GM19397 (cell line): Measurements from ENCODE around the gene TSPYL6.
"Not testable (repeated sequence)": the region's sequence is repeated elsewhere in the genome, so short reads cannot be mapped to it uniquely, and the experiment has no call there.

Source experiments
- ATAC-seq: cut with Tn5 transposase; IDR thresholded peaks from one replicate; pipeline ENCODE4 v1.9.1; 2021; ENCODE audit warnings: mild to moderate bottlenecking, moderate library complexity; ENCODE audit not compliant: unreplicated experiment

TSPYL6 gene

DNA sequence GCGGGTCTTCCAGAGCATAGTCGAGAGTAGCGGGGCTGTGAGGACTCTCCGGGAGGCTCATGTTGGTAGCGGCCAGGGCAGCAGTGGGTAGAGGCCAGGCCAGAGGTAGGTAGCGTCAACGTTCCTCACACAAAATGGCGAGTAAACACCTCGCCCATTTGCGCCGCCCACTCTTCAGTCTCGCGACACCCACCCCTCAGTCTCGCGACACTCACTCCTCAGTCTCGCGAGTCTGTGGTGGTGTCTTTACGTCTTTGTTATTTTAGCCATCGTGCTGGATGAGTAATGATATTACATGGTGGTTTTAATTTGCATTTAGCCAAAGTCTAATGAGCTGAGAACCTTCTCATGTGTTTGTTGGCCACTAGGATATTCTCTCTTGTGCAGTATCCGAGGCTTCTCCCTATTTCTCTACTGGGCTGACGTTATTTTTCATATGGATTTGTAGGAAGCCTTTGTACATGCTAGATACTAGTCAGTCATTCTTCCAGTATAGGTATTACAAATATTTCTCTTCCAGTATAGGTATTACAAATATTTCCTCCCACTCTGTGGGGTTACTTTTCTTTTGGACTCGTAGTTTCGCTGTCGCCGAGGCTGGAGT lies at the start of gene TSPYL6:
TSS of gene TSPYL6 (minus strand) at position 139 of the 604 bp plus-strand sequence. CDS start at position 61, 78 bp downstream.
- no peak for ATAC-seq

DNA sequence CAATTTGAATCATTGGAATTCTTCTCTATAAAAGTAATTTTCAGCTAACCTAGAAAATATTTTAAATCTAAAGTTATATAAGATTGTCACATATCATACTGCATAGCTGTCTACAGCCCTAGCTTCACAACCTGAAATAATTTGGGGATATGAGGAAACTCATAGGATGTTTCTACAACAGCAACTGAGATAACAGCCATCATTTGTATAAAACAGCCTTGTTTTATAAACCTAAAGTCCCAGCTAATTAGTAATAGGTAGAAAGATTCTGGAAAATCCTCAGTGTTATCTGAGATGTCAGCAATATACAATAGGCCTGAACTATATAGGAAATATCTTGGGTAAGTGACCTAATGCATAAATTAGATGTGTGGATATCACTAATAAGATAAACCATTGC lies 47.6 kb upstream of the TSPYL6 start:
- ATAC-seq = no peak

DNA sequence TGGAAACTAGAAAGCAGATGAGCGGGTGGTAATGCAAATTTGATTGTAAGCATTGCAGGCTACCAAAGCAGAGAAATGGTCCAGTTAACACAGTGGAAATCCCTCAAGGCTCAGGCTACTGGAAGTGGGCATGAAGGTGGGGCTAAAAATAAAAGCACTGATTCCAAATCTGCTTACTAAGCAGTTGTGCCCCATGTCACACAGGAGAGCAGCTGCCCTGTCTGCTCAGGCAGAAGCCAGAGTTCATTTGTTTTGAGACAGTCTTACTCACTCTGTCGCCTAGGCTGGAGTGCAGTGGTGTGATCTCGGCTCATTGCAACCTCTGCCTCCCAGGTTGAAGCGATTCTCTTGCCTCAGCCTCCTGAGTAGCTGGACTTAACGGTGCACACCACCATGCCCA lies 42.5 kb upstream of the TSPYL6 start:
- ATAC-seq = no peak

DNA sequence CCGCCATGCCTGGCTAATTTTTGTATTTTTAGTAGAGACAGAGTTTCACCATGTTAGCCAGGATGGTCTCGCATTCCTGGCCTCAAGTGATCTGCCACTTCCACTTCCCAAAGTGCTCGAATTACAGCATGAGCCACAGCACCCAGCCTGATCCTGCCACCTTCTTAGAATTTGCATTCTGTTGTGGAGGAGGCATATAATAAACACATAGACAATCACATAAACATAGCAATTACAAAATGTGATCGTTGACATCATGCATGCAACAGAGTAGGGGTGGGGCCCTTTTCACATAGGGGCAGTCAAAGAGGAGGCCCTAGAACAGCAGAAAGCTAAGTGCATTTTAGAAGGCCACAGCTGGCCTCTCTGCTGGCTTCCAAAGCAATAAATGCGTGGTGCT lies 39.9 kb upstream of the TSPYL6 start:
- ATAC-seq = no peak

DNA sequence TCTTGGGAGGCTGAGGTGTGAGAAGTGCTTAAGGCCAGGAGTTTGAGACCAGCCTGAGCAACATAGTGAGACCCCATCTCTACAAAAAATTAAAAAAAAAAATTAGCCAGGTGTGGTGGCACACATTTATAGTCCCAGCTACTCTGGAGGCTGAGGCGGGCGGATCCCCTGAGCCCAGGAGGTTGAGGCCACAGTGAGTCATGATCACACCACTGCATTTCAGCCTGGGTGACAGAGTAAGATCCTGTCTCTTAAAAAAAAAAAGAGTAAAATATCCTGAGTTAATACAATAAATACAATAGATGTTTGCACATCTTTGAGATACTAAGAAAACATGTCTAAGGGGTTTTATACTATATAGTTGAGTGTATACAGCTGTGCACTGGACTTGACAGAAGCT lies 38.6 kb upstream of the TSPYL6 start:
- ATAC-seq = not testable (repeated sequence)

DNA sequence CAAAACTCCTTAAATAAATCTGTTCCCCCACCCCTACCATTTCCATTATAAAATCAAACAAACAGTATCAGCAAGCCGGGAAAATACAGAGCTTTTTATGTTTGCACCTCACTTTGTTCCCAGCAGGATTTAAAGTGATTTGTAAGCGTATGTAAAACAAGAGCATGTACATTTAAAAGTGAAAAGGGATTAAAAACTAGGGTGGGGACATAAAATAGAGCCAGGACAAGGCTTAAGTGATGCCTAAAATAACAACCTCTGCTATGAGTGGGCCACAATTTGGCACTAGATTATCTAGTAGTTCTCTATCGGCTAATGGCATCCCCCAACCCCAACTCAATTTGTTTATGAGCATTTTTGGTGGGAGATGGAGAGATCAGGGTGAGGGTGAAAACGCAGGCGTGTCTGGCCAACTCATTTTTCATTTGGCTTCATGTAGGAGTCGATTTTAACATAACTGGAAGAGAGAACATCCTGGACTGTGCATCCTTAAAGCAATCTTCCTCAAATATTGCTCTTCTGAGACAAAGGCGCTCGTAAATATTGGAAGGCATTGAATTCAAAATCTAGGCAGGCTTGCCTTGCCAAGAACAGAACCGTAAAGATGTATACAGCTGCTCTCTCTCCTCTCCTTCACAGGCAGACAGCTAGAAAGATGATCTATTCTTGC lies 34.5 kb upstream of the TSPYL6 start:
- ATAC-seq = no peak

DNA sequence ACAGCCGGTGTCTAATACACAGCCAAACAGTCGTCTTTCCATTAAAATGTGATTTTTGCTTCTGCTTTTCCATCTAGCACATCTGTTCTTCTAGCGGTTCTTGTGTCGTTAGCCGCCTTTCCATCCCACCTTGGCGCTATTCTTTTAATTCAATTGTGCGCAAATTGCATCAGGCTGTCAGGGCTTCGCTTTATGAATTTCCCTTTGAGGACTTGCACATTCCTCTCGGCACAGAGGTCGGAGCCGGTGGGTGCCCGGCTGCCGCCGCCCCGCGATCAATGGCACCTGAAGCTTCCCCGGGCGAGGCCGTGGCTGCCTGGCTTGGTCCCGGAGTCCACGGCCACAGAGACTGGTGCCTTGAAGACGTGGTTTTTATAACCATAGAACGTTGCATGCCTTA lies 33.9 kb upstream of the TSPYL6 start:
- no peak for ATAC-seq

DNA sequence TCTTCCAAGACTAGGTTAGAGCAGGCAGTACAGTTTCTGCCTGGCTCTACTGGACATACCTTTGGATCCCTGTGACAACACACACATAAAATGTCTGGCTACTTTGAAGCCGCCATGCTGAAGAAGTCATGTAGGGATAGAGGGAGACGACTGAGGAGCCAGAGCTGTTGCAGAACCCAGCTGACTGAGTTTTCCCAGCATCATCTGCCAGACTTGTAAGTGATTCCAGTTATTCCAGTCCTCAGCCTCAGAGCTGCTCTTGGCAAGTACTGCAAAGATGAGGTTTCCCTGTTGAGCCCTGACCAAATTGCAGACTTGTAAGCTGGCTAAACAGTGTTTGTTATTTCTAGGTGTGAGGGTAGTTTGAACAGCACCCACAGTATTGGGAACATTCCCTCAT lies 31.5 kb upstream of the TSPYL6 start:
- no peak for ATAC-seq

DNA sequence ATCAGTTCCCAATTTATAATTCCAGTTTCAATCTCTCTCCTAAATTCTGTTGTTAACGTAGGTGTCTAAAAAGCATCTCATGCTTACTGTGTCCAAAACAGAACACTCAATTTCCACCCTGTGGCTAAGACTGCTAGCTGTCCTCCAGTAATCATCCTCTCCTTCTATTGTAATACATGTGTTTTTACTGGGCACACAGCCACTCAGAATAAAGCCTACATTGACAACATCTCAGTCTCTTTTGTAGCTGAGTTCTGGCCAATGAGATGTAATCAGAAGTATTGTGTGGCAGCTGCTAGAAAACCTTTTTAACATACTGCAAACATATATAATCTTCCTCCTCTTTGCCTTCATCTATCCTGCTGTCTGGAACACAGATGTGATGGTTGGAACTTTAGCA lies 29.4 kb upstream of the TSPYL6 start:
- no peak for ATAC-seq

DNA sequence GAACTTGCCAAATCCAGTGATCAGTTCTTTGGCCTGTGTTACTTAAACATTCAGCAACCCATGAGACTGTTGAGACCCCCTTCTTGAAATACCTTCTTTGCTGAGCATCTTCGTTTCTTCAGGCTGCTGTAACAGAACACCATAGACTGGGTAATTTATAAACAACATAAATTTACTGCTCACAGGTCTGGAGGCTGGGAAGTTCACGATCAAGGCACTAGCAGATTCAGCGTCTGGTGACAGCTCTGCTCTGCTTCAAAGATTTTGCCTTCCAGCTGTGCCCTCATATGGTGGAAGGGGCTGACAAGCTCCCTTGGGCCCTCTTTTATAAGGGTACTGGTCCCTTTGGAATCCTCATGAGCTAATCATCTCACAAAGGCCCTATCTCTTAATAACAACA lies 28.8 kb upstream of the TSPYL6 start:
- no peak for ATAC-seq

DNA sequence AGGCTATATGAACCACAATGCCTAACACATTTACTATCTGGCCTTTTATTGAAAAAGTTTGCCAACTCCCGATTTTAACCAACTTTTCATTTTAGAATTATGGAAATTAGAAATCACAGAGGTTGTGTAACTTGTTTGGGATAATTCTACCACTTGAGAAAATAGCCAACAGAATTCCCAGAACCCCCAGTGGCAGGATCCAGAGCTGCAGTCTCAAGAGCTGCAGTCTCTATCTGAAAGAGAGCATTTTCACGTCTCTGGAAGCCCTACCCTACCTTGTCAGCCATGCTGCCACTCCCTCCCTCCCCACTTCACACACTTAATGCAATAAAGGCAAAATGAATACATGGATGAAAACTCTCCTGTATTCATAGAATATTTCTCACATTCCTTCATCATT lies 23.4 kb upstream of the TSPYL6 start:
- ATAC-seq = no peak

DNA sequence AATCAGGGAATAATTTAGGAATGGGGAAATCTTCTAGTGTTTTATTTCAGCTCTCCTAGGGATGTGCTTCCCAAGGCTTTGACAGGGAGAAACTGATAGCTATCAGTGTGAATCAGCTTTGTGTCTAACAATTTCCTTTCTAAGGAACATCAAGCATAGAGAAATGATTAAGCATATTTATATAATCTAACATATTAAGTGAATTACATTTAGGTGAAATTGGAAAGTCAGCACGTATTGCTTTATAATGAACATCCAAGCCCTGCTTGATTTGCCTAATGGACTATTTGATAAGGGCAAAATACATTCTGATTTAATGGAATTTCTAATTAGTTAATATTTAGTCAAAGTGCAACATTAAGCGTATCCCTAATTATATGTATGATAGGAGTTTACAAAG lies 19.5 kb upstream of the TSPYL6 start:
- ATAC-seq = no peak

DNA sequence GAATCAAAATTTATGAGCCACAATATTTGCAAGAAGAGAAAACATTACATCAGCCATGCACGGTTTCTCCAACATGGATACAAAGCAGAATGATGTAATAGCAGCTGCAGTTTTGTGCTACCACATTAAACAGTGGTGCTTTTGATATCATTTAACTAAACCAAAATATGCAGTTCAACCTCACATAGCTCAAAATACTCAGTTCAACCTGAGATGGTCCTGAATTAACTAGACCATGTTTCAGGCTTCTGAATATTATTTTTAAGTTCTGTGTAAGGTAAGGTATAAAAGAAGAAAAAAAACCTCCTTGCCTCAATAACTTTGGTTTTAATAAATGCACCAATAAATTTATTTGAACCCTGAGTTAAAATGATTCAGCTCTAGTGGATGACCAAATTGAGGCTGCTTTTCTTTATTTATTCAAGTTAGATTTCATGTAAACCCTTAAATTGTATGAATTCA lies 18.8 kb upstream of the TSPYL6 start:
- ATAC-seq = no peak

DNA sequence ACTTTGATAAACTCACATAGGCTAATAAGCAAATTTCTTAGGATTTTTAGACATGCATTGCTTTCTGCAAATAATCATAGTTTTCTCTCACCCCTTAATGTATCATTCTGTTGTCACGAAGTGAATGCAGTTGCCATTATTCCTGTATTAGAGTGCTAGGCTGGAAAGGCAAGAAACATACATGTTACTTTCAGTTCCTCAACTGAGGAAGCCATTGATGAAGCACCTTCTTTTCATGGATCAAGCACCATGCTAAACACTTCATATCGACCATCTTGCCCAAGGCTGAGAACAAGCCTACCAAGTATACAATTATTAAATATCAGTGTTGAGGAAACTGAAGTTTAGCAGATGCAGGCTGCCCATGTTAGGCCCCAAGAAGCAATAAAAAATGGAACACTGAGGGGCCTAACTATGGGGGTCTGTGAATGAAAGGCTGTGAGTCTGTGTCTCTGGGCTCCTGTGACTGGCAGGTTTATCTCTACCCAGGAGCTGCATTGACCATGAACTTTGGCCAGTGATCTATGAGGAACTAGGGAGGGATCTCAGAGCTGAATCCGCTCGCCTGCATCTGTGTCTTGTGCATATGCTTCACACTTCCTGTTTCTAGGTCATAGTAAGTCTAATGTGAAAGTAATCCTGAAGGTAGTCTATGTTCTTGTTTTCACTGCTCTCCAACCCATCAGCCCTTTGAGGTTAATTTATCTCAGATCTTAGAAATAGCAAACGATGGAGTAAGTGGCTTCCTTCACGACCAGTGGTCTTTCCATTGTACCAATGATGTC lies 16.0 kb upstream of the TSPYL6 start:
- no peak for ATAC-seq

DNA sequence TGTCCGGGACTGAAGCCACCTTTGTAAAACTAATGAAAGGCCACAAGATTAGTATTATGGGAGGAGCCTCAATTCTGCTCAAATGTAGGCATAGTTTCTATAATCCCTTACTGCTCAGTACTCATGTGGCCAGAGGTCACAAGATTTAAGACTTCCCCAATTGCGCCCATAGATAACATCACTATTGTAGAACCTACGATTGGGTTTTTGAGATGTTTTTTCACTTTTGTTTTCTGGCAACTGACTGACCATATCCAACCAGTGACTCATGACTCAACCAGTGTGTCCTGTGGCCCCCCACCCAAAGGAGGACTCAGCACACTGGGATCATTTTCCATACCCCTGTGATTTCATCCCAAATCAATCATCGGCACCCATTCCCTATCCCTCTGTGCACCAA lies 15.2 kb upstream of the TSPYL6 start:
- ATAC-seq = no peak

DNA sequence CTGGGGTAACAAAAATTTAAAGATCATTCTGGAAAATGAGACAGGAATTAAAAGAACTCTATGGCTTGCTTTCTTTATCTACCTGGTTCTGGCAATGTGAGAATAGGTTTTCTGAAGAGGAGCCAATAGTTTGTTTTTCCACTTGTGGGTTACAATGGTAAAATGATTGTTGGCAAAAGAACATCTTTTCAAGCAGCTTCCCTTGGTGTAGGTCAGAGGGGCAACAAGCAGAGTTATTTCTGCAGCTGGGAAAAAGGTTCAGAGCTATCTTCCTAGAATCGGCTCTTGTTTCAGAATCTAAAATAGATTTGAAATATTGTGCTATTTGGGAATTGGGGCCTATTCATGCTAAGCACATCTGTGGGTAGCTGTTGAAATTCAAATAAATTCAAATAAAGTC lies 11.5 kb upstream of the TSPYL6 start:
- no peak for ATAC-seq

DNA sequence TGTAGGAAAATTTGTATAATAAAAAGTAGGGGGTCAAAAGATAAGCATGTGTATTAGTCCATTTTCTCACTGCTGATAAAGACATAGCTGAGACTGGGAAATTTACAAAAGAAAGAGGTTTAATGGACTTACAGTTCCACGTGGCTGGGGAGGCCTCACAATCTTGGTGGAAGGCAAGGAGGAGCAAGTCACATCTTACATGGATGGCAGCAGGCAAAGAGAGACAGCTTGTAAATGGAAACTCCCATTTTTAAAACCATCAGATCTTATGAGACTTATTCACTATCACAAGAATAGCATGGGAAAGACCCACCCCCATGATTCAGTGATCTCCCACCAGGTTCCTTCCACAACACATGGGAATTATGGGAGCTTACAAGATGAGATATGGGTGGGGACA lies 9.1 kb upstream of the TSPYL6 start:
- ATAC-seq = not testable (repeated sequence)

DNA sequence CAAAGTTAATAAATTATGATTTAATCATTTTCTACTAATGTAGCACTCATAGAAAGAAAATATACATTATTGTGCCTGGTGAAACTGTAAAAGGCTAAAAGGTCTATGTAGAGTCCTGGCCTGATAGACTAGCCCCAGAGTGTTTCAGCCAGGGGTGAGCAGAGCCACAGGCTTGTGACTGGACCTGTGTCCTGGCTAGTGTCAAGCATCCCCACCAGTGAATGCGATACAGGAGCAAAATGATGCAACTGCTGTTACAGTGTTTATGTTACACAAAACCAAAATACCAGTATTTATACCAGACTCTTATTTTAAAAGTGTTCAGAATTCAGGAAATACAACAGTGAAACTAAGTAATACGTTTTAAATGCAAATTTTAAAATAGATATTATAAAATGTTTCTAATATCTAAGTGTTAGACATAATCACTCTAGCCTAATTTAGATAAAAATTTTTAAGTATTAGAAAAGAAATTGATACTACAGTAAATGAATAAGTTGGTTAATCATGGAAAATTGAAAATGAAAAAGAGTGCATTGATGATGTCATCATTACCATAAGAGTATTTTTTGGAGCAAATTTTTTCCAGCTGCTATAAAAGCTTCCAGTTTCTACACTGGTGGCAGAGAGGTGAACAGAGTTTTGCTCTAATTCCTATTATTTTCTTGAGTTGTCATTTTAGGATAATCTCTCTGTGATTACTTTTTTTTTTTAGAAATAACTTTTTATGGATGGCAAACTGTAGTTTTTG lies 6.2 kb upstream of the TSPYL6 start:
- no peak for ATAC-seq

DNA sequence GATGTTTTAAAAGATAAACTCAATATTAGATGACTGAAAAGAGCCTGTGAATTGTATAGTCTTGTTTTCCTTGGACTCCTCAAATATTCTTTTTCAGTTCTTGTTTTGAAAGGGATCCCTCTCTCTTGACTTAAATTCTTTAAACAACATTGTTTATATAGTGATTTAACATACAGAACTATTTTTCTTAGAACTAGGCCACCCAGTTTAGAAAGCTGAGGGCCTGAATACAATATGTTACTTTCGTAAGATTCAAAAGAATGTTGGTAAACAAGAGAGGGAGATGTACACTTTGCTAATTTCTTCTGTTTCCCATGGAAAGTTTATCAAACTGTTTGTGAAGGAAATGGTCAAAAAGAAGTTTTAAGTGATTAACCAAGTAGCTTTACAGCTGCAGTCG lies 5.5 kb upstream of the TSPYL6 start:
- ATAC-seq = no peak

DNA sequence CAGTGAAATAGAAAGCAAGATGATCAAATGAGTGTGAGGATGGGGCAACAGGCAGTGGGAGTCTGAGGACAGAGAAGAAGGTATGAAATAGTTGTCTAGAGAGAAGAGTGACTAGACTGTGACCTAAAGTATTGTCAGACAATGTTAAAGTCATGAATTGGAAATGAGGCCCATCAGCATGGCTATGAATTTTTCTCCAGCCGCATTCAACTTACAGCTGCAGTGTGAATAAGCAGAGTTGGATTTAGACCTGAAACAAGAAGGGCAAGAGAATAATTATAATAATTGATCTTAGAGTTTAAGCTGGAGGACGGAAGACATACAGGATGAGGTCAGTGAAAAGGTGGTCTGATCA lies 4.2 kb upstream of the TSPYL6 start:
- no peak for ATAC-seq

DNA sequence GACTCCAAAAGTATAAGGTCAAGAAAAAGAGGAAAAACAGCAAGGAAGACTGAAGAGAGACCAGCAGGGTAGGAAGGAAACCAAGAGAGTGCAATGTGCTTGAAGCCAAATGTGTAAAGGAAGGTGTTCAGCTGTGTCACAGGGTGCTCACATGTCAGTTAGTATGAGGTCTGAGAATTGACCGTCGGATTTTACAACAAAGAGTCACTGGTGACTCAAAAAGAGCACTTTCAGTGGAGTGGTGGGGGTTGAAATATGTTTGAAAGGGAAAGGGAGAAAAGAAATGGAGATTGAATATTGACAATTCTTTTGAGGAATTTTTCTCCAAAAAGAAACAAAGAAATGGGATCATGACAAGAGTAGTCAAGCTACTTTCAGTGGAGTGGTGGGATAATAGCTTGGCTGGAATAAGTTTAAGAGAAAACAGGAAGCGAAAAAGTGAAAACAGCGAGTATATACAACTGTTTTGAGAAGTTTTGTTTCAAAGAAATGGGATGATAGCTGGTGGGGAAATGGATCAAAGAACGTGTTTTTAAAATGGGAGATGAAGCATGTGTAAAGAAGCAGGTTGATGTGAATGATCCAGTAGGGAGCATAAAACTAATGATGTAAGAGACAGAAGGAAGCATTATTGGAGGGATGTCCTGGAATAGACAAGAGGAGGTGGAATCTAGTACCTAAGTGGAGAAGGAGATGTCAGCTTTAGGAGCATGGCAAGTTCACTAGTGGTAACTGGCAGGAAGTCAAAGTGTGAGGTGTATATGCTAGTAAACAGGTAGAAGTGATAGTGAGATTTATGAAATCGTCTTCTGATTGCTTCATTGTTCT lies 3.6 kb upstream of the TSPYL6 start:
- no peak for ATAC-seq
